HG03558 (cell line): ENCODE measurements around the gene SPATA13.

Source experiments
- ATAC-seq: cut with Tn5 transposase; IDR thresholded peaks from one replicate; pipeline ENCODE4 v1.9.1; 2021; ENCODE audit warnings: moderate number of reproducible peaks; ENCODE audit not compliant: unreplicated experiment; ENCODE audit errors: extremely low read depth

The SPATA13 gene

GRCh38 chr13:24138911-24139310 lies 21.6 kb upstream of the SPATA13 start:
- no peak for ATAC-seq

GRCh38 chr13:24141333-24141910 lies 19.1 kb upstream of the SPATA13 start:
- ATAC-seq = no peak

DNA sequence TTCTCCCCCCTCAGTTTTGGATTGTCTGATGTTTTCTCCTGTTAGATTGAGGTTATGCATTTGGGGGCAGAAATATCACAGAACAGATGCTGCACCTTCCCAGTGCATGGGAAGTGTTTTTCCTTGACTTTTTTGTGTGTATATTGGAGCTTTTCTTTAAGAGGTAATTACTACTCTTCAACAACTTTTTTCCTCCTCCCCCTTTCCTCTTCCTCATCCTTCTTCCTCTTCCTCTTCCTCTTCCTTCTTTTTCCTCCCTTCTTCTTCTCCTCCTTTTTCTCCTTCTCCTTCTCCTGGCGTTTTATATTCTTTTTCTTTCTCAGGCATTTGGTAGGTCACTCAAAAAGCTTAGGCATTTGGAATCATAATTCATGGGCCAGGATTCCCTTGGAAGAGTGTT lies 18.1 kb upstream of the SPATA13 start:
- no peak for ATAC-seq

- ATAC-seq = no peak
Measured at GRCh38 chr13:24142886-24143285, 17.6 kb upstream of the SPATA13 start.

- no peak for ATAC-seq
Measured at GRCh38 chr13:24145240-24145639, 15.3 kb upstream of the SPATA13 start.

DNA sequence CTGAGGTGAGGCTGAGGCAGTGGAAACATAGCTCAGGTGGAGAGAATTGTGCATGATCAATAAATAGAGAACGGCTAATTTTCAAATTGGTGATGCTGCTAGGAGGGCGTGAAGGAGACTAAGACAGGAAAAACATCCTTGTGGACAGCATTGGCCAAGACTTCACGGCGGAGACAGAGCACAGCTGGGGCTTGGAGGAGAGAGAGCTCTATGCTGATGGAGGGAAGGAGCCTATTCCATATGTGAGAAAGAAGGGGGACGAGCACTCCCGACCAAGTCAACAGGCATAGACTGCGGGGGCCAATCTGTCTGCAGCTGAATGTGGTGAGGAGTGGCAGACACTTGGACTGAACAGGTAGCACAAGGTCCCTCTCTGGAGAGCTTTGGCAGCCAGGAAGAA lies 14.8 kb upstream of the SPATA13 start:
- no peak for ATAC-seq

DNA sequence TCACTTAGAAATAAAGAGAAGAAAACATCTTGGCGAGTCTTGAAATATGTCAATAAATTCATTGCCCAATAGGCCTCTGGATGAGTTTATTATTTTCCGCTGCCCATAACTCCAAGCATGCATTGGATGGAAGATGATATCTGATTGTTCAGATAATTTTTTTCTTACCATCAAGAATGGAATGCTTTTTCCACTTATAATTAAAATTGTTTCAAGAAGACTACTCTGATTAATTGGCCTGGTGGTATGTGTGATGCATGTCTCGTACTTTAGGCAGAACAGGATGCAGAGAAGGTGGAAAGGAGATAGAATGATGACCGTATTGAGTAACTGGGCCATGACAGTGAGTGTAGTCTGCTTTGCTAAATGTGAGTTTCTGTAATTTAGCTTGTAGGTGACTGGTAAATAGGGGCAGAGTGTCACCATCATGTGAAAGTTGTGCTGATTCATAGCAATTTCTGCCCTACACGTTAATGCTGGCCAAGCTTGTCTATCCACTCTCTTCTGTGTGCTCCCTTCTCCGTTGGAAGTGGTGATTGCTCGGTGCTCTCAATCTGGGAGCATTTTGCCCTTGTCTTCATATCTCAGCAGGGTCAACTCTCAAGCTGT lies 13.5 kb upstream of the SPATA13 start:
- ATAC-seq = no peak

- ATAC-seq = no peak
Measured at GRCh38 chr13:24147570-24147963, 13.0 kb upstream of the SPATA13 start.

GRCh38 chr13:24148414-24149235 lies 11.9 kb upstream of the SPATA13 start:
- ATAC-seq = no peak

- ATAC-seq = no peak
Measured at GRCh38 chr13:24149246-24150032, 11.1 kb upstream of the SPATA13 start.

DNA sequence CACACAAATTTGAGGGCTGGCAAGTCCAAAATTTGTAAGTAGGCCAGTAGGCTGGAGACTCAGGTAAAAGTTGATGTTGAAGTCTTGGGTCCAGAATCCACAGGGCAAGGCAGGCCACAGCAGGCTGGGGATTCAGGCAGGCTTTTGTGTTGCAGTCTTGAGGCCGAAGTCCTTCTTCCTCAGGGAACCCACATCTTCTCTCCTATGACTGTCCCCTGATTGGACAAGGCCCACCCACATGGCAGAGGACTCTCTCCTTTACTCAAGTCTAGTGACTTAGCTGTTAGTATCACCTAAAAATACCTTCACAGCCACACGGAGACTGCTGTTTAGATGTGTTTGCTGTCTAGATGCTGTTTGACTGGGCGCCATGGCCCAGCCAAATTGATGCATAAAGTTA lies 9.9 kb upstream of the SPATA13 start:
- no peak for ATAC-seq

DNA sequence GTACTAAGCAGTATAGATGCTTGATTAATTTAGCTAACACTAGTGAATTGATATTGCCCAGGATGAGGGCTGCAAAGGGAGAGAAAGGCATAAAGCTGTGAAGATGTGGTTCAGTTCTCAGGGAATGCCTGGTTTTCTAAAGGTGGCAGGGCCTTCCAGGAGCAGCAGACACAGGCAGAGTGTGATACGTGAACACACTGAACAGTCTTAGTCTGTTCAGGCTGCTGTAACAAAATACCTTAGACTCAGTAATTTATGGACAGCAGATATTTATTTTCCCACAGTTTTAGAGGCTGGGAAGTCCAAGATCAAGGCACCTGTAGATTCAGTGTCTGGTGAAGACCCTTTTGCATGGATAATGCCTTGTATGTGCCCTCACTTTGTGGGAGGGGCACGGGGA lies 8.7 kb upstream of the SPATA13 start:
- ATAC-seq = no peak

DNA sequence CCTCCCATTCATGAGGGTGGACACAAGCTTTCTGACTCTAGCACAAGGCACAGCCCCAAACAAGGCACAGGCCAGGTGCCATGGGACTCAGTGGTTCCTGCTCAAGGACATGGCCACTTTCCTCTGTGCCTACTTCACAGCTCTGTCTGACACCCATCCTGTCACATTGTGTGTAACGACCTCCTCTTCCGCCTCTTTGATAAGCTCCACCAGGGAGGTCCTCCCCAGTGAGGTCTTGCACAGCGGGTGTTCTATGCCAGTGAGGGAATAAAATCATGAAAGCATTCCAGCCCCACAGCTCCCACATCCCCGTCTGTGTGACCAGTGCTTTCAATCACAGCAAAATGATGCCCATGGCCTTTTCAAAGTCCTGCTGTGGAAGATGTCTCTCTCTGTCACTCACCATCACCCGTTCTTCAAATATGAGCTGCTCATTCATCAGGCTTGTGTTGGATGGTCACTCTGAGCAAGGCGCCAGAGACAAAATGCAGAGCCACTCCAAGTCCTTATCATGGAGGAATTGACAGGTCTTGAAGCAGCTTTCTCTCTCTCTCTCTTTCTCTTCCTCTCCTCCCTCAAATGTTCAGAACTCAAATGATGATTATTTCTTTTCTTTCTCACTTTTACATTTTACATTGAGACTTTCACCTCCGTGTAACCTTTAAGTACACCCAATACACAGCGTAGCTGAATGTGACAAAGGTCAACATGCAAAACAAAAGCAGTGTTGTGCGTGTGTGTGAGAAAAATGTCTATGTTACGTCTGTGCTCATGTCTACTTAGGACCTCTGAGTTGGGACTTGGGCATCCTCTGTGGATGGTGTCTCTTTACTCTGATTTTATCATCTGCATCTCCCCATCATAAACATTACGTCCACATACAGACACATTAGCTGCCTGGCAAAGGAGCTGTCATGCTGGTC lies 8.0 kb upstream of the SPATA13 start:
- no peak for ATAC-seq

GRCh38 chr13:24153347-24153746 lies 7.2 kb upstream of the SPATA13 start:
- ATAC-seq = no peak

- no peak for ATAC-seq
Measured at GRCh38 chr13:24153979-24154701, 6.4 kb upstream of the SPATA13 start.

- no peak for ATAC-seq
Measured at GRCh38 chr13:24159357-24159756, 1.2 kb upstream of the SPATA13 start.

- ATAC-seq = no peak
Measured at GRCh38 chr13:24161010-24161775, 673 bp downstream of the SPATA13 start.

DNA sequence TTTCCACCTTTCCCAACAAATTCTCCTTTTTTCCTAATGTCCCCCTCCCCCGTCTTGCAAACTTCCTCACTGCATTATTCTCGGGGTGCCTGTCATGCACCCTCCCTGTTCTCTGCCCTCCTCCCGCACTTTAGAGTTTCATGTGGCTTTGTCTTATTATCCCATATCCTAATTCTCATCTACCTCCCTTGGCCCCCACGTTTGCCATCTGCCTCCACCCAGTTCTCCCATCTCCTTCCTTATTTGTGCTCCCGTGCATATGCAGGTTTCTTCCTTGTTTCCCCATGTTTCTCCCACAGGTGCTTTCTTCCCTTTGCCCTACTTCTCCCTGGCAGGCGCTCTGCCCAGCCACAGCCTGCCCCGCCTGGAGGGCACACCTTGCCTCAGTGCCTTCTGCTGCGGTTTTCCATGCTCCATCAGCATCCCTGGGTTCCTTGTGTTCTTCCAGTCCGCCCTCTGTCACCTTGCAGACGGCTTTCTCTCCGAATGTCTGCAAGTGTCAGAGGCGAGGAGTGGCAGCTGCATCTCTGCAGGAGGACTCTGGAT lies 1.5 kb downstream of the SPATA13 start:
- no peak for ATAC-seq
